ENCODE measurements around the gene SEC14L1. TPM values are rescaled to one million over a fixed set of nuclear protein-coding genes. Genes with fewer than 3 reads are reported as not detected.

Gene SEC14L1
- total RNA-seq, 1 experiment from 2014 or later, result 58.6 TPM

DNA sequence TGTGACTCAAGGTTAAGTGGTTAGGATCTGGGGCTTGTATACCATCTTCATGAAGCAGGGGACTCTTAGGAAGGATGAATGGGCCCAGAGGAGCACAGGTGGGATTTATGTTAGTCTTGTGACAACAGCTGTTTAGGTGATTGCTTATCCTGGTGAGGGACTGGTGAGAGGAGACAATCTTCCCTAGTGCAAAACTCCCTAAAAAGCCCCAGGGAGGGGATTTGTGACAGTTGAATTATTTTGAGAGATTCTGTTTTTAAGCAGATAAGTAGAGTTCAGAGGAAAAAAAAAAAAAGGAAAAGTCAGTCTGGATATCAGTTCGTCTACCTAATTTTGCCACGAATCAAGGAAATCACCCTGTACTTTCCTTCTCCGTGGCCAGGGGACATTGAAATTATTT, 35.1 kb upstream of the SEC14L1 start:
- Histone ChIP-seq H3K27ac (ENCODE audit: insufficient read length, low read depth, low read length) (no peak overlapping the region), H3K56ac (ENCODE audit: insufficient read length, low read depth, low read length) (no peak overlapping the region), H3K79me1 (ENCODE audit: insufficient read depth, low read depth, low read length, poor library complexity, severe bottlenecking) (no peaks in the 10 kb centered on the region), H3K27me3 (ENCODE audit: insufficient read depth, low read length) (no peaks in the 10 kb centered on the region), H2BK5ac (ENCODE audit: insufficient read length, low read length) (no peak overlapping the region), H3K79me2 (ENCODE audit: insufficient read depth, low read length) (no peaks in the 10 kb centered on the region), H3K9me3 (ENCODE audit: control insufficient read depth, low read depth, low read length) (no peaks in the 10 kb centered on the region), H3K4me1 (ENCODE audit: insufficient read depth, low read length) (no peaks in the 10 kb centered on the region; the same call in 1 of the 2 replicates), H3K18ac (ENCODE audit: insufficient read length, low read depth, low read length) (no peak overlapping the region), H4K91ac (ENCODE audit: insufficient read length, low read depth, low read length) (no peak overlapping the region), H2AK5ac (ENCODE audit: insufficient read length, low read length) (no peak overlapping the region), H3K4me2 (ENCODE audit: insufficient read depth, insufficient read length, low read length) (no peak overlapping the region), H4K8ac (replicated peaks; ENCODE audit: insufficient read length, low read depth, low read length) (no peak overlapping the region), H2BK12ac (ENCODE audit: insufficient read length, low read depth, low read length) (no peak overlapping the region), H4K5ac (ENCODE audit: insufficient read length, low read depth, low read length) (no peak overlapping the region), H3K4ac (ENCODE audit: low read depth, low read length) (no peak overlapping the region), H2BK20ac (ENCODE audit: low read depth, low read length, poor library complexity, severe bottlenecking) (no peak overlapping the region), H3T11ph (ENCODE audit: low read length) (peak overlapping the region; percentile 37), H4K20me1 (ENCODE audit: control insufficient read depth, insufficient read depth, insufficient read length) (no peaks in the 10 kb centered on the region), H3K14ac (ENCODE audit: insufficient read depth, low read length) (no peak overlapping the region), H3K23me2 (ENCODE audit: insufficient read length, low read depth, low read length, poor library complexity, severe bottlenecking) (no peaks in the 10 kb centered on the region), H2BK120ac (ENCODE audit: low read depth, low read length, poor library complexity, severe bottlenecking) (no peak overlapping the region), H2AFZ (ENCODE audit: low read length) (no peak overlapping the region), H3K9ac (ENCODE audit: extremely low read depth, insufficient read length, low read length) (no peak overlapping the region), H3K23ac (ENCODE audit: insufficient read length, low read depth, low read length) (no peak overlapping the region), H2BK15ac (ENCODE audit: low read depth, low read length) (no peak overlapping the region)
- H3K27ac Mint-ChIP-seq, result peak overlapping the region in 1 of 3 experiments; percentile 26; a peak in 2 of 7 replicates
- WGBS (ENCODE audit: extremely low coverage, insufficient read length, low lambda C conversion rate), result no CpG with 5 or more reads among the region's 3 CpGs
- no peaks in the 10 kb centered on the region; a peak in 1 of 5 replicates for H3K9me3 Mint-ChIP-seq
- H3K36me3 Mint-ChIP-seq (ENCODE audit: insufficient read depth in 1 of 3, low read depth in 3 of 3), result no peaks in the 10 kb centered on the region; a peak in 2 of 7 replicates
- TF ChIP-seq, protein P1, sequence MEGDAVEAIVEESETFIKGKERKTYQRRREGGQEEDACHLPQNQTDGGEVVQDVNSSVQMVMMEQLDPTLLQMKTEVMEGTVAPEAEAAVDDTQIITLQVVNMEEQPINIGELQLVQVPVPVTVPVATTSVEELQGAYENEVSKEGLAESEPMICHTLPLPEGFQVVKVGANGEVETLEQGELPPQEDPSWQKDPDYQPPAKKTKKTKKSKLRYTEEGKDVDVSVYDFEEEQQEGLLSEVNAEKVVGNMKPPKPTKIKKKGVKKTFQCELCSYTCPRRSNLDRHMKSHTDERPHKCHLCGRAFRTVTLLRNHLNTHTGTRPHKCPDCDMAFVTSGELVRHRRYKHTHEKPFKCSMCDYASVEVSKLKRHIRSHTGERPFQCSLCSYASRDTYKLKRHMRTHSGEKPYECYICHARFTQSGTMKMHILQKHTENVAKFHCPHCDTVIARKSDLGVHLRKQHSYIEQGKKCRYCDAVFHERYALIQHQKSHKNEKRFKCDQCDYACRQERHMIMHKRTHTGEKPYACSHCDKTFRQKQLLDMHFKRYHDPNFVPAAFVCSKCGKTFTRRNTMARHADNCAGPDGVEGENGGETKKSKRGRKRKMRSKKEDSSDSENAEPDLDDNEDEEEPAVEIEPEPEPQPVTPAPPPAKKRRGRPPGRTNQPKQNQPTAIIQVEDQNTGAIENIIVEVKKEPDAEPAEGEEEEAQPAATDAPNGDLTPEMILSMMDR (conservative IDR thresholded peaks at IDR 0.05), result no peak
- peaks cover 40 to 43% of the 10 kb centered on the region in 2 experiments for H3K4me1 Mint-ChIP-seq
- H3K4me3 Mint-ChIP-seq, result no peak overlapping the region
- H3K27me3 Mint-ChIP-seq (ENCODE audit: low read depth), result no peaks in the 10 kb centered on the region
- no peak for DNase-seq
